ENCODE results near the gene OR2T27.

Gene OR2T27

DNA sequence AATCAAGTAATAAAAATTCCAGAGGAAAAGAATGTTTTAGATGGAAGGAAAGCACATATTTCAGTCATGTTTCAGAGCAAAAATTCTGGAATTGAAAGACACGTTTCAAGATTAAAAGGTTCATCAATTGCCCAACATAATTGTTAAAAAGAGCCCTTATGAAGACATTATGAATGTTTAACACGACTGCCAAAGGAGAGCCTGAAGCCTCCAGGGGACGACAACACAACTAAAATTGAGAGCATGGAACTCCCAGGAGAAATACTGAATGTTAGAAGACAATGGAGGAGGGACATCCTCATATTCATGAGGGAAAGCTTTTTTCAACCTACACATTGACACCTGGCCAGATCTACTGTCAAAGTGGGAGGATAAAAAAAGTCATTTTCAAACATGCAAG, 36.5 kb downstream of the OR2T27 start:
- Histone ChIP-seq H3K27ac (ENCODE audit: low read depth, low read length) (no peak overlapping the region), H3K4me1 (ENCODE audit: control insufficient read depth, insufficient read depth, low read length, unreplicated experiment) (no peaks in the 10 kb centered on the region), H3K27me3 (ENCODE audit: insufficient read depth, low read length) (no peaks in the 10 kb centered on the region), H3K79me2 (ENCODE audit: control insufficient read depth, insufficient read depth, low read length, unreplicated experiment) (no peaks in the 10 kb centered on the region), H3K36me3 (ENCODE audit: insufficient read depth, low read length) (no peaks in the 10 kb centered on the region), H2AFZ (ENCODE audit: low read length, unreplicated experiment) (no peak overlapping the region), H3K4me3 (ENCODE audit: low read depth, low read length) (no peak overlapping the region)

DNA sequence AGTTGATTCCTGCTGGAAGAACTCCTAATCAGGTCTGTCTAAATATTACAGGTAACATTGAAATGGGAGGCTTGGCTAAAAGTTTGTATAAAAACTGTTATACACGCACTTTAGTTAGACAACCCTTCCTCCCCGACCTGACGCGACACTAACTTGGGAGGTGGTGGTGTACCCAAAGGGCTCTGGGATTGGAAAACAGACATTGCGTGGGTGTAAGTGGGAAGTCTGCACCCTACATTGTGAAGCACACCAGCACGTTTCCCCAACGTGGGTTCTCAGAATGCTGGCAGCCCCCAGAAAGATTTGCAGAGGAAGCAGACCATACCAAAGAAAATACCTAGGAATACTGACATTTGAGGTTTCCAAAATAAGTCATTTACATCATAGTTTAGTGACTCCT, 37.2 kb downstream of the OR2T27 start:
- H2AFZ ChIP-seq (ENCODE audit: low read length, unreplicated experiment) = no peak overlapping the region
- no peaks in the 10 kb centered on the region for H3K36me3 ChIP-seq (ENCODE audit: insufficient read depth, low read length)
- H3K4me3 ChIP-seq (ENCODE audit: low read depth, low read length) = no peak overlapping the region
- H3K79me2 ChIP-seq (ENCODE audit: control insufficient read depth, insufficient read depth, low read length, unreplicated experiment) = no peaks in the 10 kb centered on the region
- H3K27me3 ChIP-seq (ENCODE audit: insufficient read depth, low read length) = no peaks in the 10 kb centered on the region
- no peak overlapping the region for H3K27ac ChIP-seq (ENCODE audit: low read depth, low read length)
- H3K4me1 ChIP-seq (ENCODE audit: control insufficient read depth, insufficient read depth, low read length, unreplicated experiment) = no peaks in the 10 kb centered on the region

- Histone ChIP-seq H3K27ac (ENCODE audit: low read depth, low read length) (no peak overlapping the region), H3K4me1 (ENCODE audit: control insufficient read depth, insufficient read depth, low read length, unreplicated experiment) (no peaks in the 10 kb centered on the region), H2AFZ (ENCODE audit: low read length, unreplicated experiment) (no peak overlapping the region)
These were observed 41.6 kb downstream of the OR2T27 start for GRCh38 chr1:248613742-248614141.

DNA sequence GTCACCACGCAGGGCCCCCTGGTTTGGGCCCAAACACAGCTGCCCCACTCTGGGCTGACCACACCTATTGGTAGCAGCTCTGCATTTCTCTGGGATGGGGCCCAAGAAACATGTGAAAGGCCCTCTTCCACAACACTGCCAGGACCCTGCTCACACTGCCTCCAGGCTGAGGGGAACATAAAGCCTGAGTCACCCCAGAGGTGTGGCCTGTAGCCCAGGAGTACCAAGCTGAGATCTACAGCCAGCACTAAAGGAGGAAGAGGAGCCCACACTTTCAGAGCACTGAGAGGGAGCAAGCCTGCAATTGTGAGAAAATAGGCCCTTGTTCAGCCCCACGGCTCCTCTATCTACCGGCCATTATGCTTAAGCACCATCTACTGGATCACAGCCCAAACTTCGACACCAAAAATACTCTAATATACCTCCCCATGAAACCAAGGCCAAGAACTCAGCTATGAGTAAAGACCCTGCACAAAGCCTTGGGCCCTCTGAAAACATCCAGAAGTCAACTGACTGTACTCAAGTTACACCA, 43.4 kb downstream of the OR2T27 start:
- Histone ChIP-seq H3K4me3 (ENCODE audit: low read depth, low read length) (no peak overlapping the region), H3K36me3 (ENCODE audit: insufficient read depth, low read length) (no peaks in the 10 kb centered on the region), H3K4me1 (ENCODE audit: control insufficient read depth, insufficient read depth, low read length, unreplicated experiment) (no peaks in the 10 kb centered on the region), H3K27me3 (ENCODE audit: insufficient read depth, low read length) (no peaks in the 10 kb centered on the region), H3K27ac (ENCODE audit: low read depth, low read length) (no peak overlapping the region), H2AFZ (ENCODE audit: low read length, unreplicated experiment) (no peak overlapping the region), H3K79me2 (ENCODE audit: control insufficient read depth, insufficient read depth, low read length, unreplicated experiment) (no peaks in the 10 kb centered on the region)

More at GRCh38 chr1:248613742-248614141, 41.6 kb downstream of the OR2T27 start:
- Histone ChIP-seq H3K36me3 (ENCODE audit: insufficient read depth, low read length) (no peaks in the 10 kb centered on the region), H3K79me2 (ENCODE audit: control insufficient read depth, insufficient read depth, low read length, unreplicated experiment) (no peaks in the 10 kb centered on the region), H3K27me3 (ENCODE audit: insufficient read depth, low read length) (no peaks in the 10 kb centered on the region), H3K4me3 (ENCODE audit: low read depth, low read length) (no peak overlapping the region)

DNA sequence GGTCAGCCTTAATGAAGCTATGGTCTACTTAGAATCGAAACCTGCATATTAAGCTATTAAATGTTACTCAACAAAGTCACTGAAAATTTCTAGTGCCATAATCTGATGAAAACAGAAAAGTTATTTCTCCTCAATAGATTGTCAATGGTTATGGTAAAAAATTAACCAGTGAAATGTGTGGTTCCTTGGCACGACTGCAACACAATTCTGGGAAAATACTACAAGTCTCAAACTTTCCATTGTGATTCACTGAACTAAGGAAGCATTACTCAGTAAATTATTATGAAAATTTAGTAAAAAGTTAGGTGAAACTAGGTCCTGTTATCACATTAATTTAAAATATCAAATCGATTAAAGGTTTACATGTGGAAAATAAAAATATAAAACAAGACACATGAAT, 45.0 kb downstream of the OR2T27 start:
- H3K79me2 ChIP-seq (ENCODE audit: control insufficient read depth, insufficient read depth, low read length, unreplicated experiment) = no peaks in the 10 kb centered on the region
- no peak overlapping the region for H3K4me3 ChIP-seq (ENCODE audit: low read depth, low read length)
- no peaks in the 10 kb centered on the region for H3K36me3 ChIP-seq (ENCODE audit: insufficient read depth, low read length)

More for the DNA sequence above, 45.0 kb downstream of the OR2T27 start:
- H3K4me1 ChIP-seq (ENCODE audit: control insufficient read depth, insufficient read depth, low read length, unreplicated experiment) = no peaks in the 10 kb centered on the region
- no peaks in the 10 kb centered on the region for H3K27me3 ChIP-seq (ENCODE audit: insufficient read depth, low read length)
- H3K27ac ChIP-seq (ENCODE audit: low read depth, low read length) = no peak overlapping the region
- no peak overlapping the region for H2AFZ ChIP-seq (ENCODE audit: low read length, unreplicated experiment)

All from ACC112 (cell line).